ENCODE results near the gene CSRP2. TPM values are rescaled to one million over a fixed set of nuclear protein-coding genes. Genes with fewer than 3 reads are reported as not detected.
A peak's percentile ranks its signal among the peaks of the same experiment; 100 is the strongest.

Gene CSRP2
- 28.5 TPM for total RNA-seq
- long read RNA-seq, transcript CSRP2-201 (6 exons, 943 nt): major isoform, 19 of 21 reads
- long read RNA-seq, partial matches to known transcripts: 0 of 21 reads
- long read RNA-seq, other reads (novel, unspliced or antisense): 1 of 21 reads

- H3K4me1 ChIP-seq: no peaks in the 10 kb centered on the region
- DNase-seq (peak; percentile 93), ATAC-seq (peak; percentile 97)
- peak within 1 kb of the TSS; percentile 75 for H3K4me3 ChIP-seq
- intact Hi-C loops (cut with DNase I): no loop called here
- H3K36me3 ChIP-seq: no peaks in the 10 kb centered on the region
- H3K9me3 ChIP-seq: no peaks in the 10 kb centered on the region
- peak; percentile 39 for TF ChIP-seq CTCF (IDR thresholded peaks at IDR 0.05)
- no peaks in the 10 kb centered on the region for H3K27me3 ChIP-seq
- H3K27ac ChIP-seq: peak within 1 kb of the TSS; percentile 90
Measured at GRCh38 chr12:76878899-76879709, at the start of gene CSRP2. Gene CSRP2, minus strand, starts transcription at chr12:76879019. Its CDS starts 12,759 bp downstream, at chr12:76866260.

- intact Hi-C loops (cut with DNase I): no loop called here
- H3K27ac ChIP-seq: no peak overlapping the region
- no peaks in the 10 kb centered on the region for H3K9me3 ChIP-seq
- H3K4me3 ChIP-seq: no peak overlapping the region
- H3K36me3 ChIP-seq: no peaks in the 10 kb centered on the region
- H3K27me3 ChIP-seq: no peaks in the 10 kb centered on the region
- ATAC-seq (peak; percentile 53), DNase-seq (no peak)
- H3K4me1 ChIP-seq: no peaks in the 10 kb centered on the region
- TF ChIP-seq CTCF (IDR thresholded peaks at IDR 0.05): peak; percentile 48
Measured at GRCh38 chr12:76927170-76927784, 48.5 kb upstream of the CSRP2 start.

- intact Hi-C loops (cut with DNase I): no loop called here
- Histone ChIP-seq H3K27me3 (no peaks in the 10 kb centered on the region), H3K9me3 (no peaks in the 10 kb centered on the region), H3K27ac (no peak overlapping the region), H3K36me3 (no peaks in the 10 kb centered on the region), H3K4me1 (no peaks in the 10 kb centered on the region), H3K4me3 (no peak overlapping the region)
- ATAC-seq: no peak
- TF ChIP-seq CTCF (IDR thresholded peaks at IDR 0.05): no peak
- no peak for DNase-seq
Measured at GRCh38 chr12:76925135-76925534, 46.3 kb upstream of the CSRP2 start.

GRCh38 chr12:76922866-76923265 lies 44.0 kb upstream of the CSRP2 start:
- intact Hi-C loops (cut with DNase I): no loop called here
- H3K27ac ChIP-seq: peak overlapping the region; percentile 20
- ATAC-seq (no peak), DNase-seq (no peak)
- TF ChIP-seq CTCF (IDR thresholded peaks at IDR 0.05): no peak
- no peaks in the 10 kb centered on the region for H3K36me3 ChIP-seq
- no peak overlapping the region for H3K4me3 ChIP-seq
- no peaks in the 10 kb centered on the region for H3K4me1 ChIP-seq
- no peaks in the 10 kb centered on the region for H3K9me3 ChIP-seq
- no peaks in the 10 kb centered on the region for H3K27me3 ChIP-seq

- H3K27ac ChIP-seq: peak overlapping the region; percentile 20
- H3K4me3 ChIP-seq: no peak overlapping the region
- no peak for TF ChIP-seq CTCF (IDR thresholded peaks at IDR 0.05)
- intact Hi-C loops (cut with DNase I): no loop called here
- no peaks in the 10 kb centered on the region for H3K36me3 ChIP-seq
- H3K4me1 ChIP-seq: no peaks in the 10 kb centered on the region
- no peaks in the 10 kb centered on the region for H3K9me3 ChIP-seq
- no peak for DNase-seq
- no peaks in the 10 kb centered on the region for H3K27me3 ChIP-seq
- no peak for ATAC-seq
Measured at GRCh38 chr12:76921891-76922664, 43.3 kb upstream of the CSRP2 start.
